SK-N-SH (cell line): ENCODE measurements around the gene SREK1. TPM values are rescaled to one million over a fixed set of nuclear protein-coding genes. Genes with fewer than 3 reads are reported as not detected.

Experiments used
- CTCF ChIA-PET: fragments of 300-600, 350-600 bp; formaldehyde crosslinking; extraction: SDS; loops from one replicate; lab custom pipeline; 2021; lab: Yijun Ruan, JAX
- POLR2A ChIA-PET: fragments of 350-600 bp; sonication (Branson Sonifier 250); formaldehyde crosslinking; extraction: SDS; loops from one replicate; lab custom pipeline; 2020; ENCODE audit warnings: antibody characterized with exemption, inconsistent platforms; lab: Yijun Ruan, JAX
- DNase-seq: peaks from one replicate; pipeline ENCODE4 v3.0.0; 2012
- H2AFZ ChIP-seq: fragments of 200-600 bp; sonication (generic); 2 replicates; pipeline ENCODE4 v1.8.1; 2016; ENCODE audit warnings: antibody characterized with exemption, mild to moderate bottlenecking, low read depth
- H3F3A ChIP-seq: fragments of 200-600 bp; sonication (generic); replicated peaks from 2 replicates; pipeline ENCODE3; 2016; ENCODE audit warnings: antibody characterized with exemption, mild to moderate bottlenecking; ENCODE audit not compliant: insufficient read depth
- H3K27ac ChIP-seq, 2 experiments: fragments of 200-500 bp in 1 of 2; fragments of 200-600 bp in 1 of 2; sonication (Bioruptor generic) in 1 of 2; sonication (generic), shearing (Covaris generic) in 1 of 2; 2 replicates each; pipeline versions ENCODE4 v1.5.1 to v1.6.1; 2014 to 2016; ENCODE audit warnings: low read depth in 2 of 2, inconsistent platforms in 1 of 2, low read length in 1 of 2, mild to moderate bottlenecking in 1 of 2, mixed read lengths in 1 of 2
- H3K27me3 ChIP-seq: fragments of 200-600 bp; sonication (generic), shearing (Covaris generic); 2 replicates; pipeline ENCODE4 v1.6.1; 2016; ENCODE audit warnings: mixed run types; ENCODE audit not compliant: insufficient read depth
- H3K36me3 ChIP-seq, 2 experiments: fragments of 200-500 bp in 1 of 2; fragments of 200-600 bp in 1 of 2; sonication (Bioruptor generic) in 1 of 2; sonication (generic) in 1 of 2; replicated peaks in 1 of 2; 2 replicates each; pipeline versions ENCODE3 to v1.5.1; 2014 to 2016; ENCODE audit warnings: low read length in 1 of 2, mild to moderate bottlenecking in 1 of 2; ENCODE audit not compliant: insufficient read depth in 2 of 2, control insufficient read depth in 1 of 2
- H3K4me1 ChIP-seq, 2 experiments: fragments of 200-500 bp in 1 of 2; fragments of 200-600 bp in 1 of 2; sonication (Bioruptor generic) in 1 of 2; sonication (generic), shearing (Covaris generic) in 1 of 2; 2 replicates each; pipeline versions ENCODE4 v1.5.1 to v1.6.1; 2014 to 2016; ENCODE audit warnings: low read depth in 1 of 2, low read length in 1 of 2, mixed run types in 1 of 2; ENCODE audit not compliant: insufficient read depth in 2 of 2, control insufficient read depth in 1 of 2
- H3K4me2 ChIP-seq: fragments of 200-600 bp; sonication (generic), shearing (Covaris generic); 2 replicates; pipeline ENCODE4 v1.6.1; 2017; ENCODE audit warnings: mixed run types
- H3K4me3 ChIP-seq, 2 experiments: fragments of 200-500 bp in 1 of 2; fragments of 200-600 bp in 1 of 2; sonication (Bioruptor generic) in 1 of 2; sonication (generic), shearing (Covaris generic) in 1 of 2; 2 replicates each; pipeline versions ENCODE4 v1.5.1 to v1.8.1; 2014 to 2016; ENCODE audit warnings: low read depth in 2 of 2, inconsistent platforms in 1 of 2, low read length in 1 of 2, mild to moderate bottlenecking in 1 of 2, mixed read lengths in 1 of 2, moderate library complexity in 1 of 2
- H3K79me2 ChIP-seq: fragments of 200-600 bp; sonication (generic); 2 replicates; pipeline ENCODE4 v1.8.1; 2017; ENCODE audit warnings: mild to moderate bottlenecking; ENCODE audit not compliant: insufficient read depth
- H3K9ac ChIP-seq: fragments of 200-600 bp; sonication (generic); 2 replicates; pipeline ENCODE4 v1.6.1; 2017; ENCODE audit warnings: mixed run types
- H3K9me2 ChIP-seq: fragments of 200-600 bp; sonication (generic); 2 replicates; pipeline ENCODE4 v1.6.1; 2017; ENCODE audit warnings: mixed run types
- H3K9me3 ChIP-seq: fragments of 200-600 bp; sonication (generic); 2 replicates; pipeline ENCODE4 v1.6.1; 2017; ENCODE audit warnings: mixed run types, mild to moderate bottlenecking, moderate library complexity
- H4K20me1 ChIP-seq: fragments of 200-600 bp; sonication (generic); 2 replicates; pipeline ENCODE4 v1.6.1; 2017; ENCODE audit warnings: mild to moderate bottlenecking, mixed run types; ENCODE audit not compliant: insufficient read depth
- CHD2 ChIP-seq: fragments of 150-350 bp; IDR thresholded peaks from 2 replicates; pipeline ENCODE4 v1.6.1; 2018; ENCODE audit warnings: low read length; ENCODE audit not compliant: partially characterized antibody
- CTCF ChIP-seq: fragments of 200-600 bp; sonication (generic); IDR thresholded peaks from 2 replicates; pipeline ENCODE4 v1.6.1; 2017; ENCODE audit warnings: antibody characterized with exemption, mild to moderate bottlenecking, moderate library complexity
- ELF1 ChIP-seq: IDR thresholded peaks from 2 replicates; pipeline ENCODE4 v1.4.0; 2012
- EP300 ChIP-seq, 2 experiments: IDR thresholded peaks; 2 replicates each; pipeline versions ENCODE4 v1.4.0 to v1.6.1; 2012; ENCODE audit warnings: borderline replicate concordance in 1 of 2, low read depth in 1 of 2, low read length in 1 of 2
- GABPA ChIP-seq: IDR thresholded peaks from 2 replicates; pipeline ENCODE4 v1.4.0; 2012; ENCODE audit warnings: low read depth, mild to moderate bottlenecking
- GATA2 ChIP-seq: sonication (generic); formaldehyde crosslinking; IDR thresholded peaks from 2 replicates; pipeline ENCODE4 v1.5.0; 2020; ENCODE audit warnings: mild to moderate bottlenecking, missing genetic modification reagents
- JUND ChIP-seq: IDR thresholded peaks from 2 replicates; pipeline ENCODE4 v1.4.0; 2012
- MEF2A ChIP-seq: IDR thresholded peaks from 2 replicates; pipeline ENCODE4 v1.4.0; 2012; ENCODE audit warnings: low read depth, borderline replicate concordance
- MXI1 ChIP-seq: IDR thresholded peaks from 2 replicates; pipeline ENCODE4 v1.6.1; 2012; ENCODE audit warnings: mild to moderate bottlenecking, low read depth, low read length, improper control_type of control experiment
- PBX3 ChIP-seq: IDR thresholded peaks from 2 replicates; pipeline ENCODE4; 2012
- RAD21 ChIP-seq: IDR thresholded peaks from 2 replicates; pipeline ENCODE4 v1.6.1; 2012; ENCODE audit warnings: mild to moderate bottlenecking, low read length
- RCOR1 ChIP-seq: fragments of 150-350 bp; IDR thresholded peaks from 2 replicates; pipeline ENCODE4 v1.6.1; 2017; ENCODE audit warnings: antibody characterized with exemption, low read length
- RFX5 ChIP-seq: IDR thresholded peaks from 2 replicates; pipeline ENCODE4 v1.6.1; 2012; ENCODE audit warnings: mild to moderate bottlenecking, improper control_type of control experiment, low read length
- RXRA ChIP-seq: IDR thresholded peaks from 2 replicates; pipeline ENCODE4 v1.4.0; 2012; ENCODE audit warnings: low read depth, mild to moderate bottlenecking, borderline replicate concordance
- TAF1 ChIP-seq: IDR thresholded peaks from 2 replicates; pipeline ENCODE4 v1.6.1; 2012; ENCODE audit warnings: low read depth, mild to moderate bottlenecking, low read length, moderate library complexity, borderline replicate concordance
- TEAD4 ChIP-seq: IDR thresholded peaks from 2 replicates; pipeline ENCODE4 v1.4.0; 2012; ENCODE audit warnings: mild to moderate bottlenecking, borderline replicate concordance; ENCODE audit not compliant: insufficient read depth
- YY1 ChIP-seq: IDR thresholded peaks from 2 replicates; pipeline ENCODE4 v1.4.0; 2012; ENCODE audit warnings: low read depth, mild to moderate bottlenecking
- ZBTB33 ChIP-seq: IDR thresholded peaks from 2 replicates; pipeline ENCODE4 v1.4.0; 2012; ENCODE audit warnings: low read depth, borderline replicate concordance
- WGBS: methylation state at CpG from one replicate; pipeline ENCODE4 v1.1.6; 2017; ENCODE audit warnings: low lambda C conversion rate; 5-methylcytosine and 5-hydroxymethylcytosine counted together
- polyA plus RNA-seq, 3 experiments: library from polyadenylated mRNA; depleted of rRNA; stranded (reverse); fragments of >200 nt; gene quantifications; 2 replicates each; pipeline ENCODE4 v1.2.3, GENCODE V29; 2012
- TF ChIP-seq, protein P1 (sequence below): IDR thresholded peaks from 2 replicates; pipeline ENCODE4 v1.4.0; 2012; ENCODE audit warnings: low read depth, borderline replicate concordance

Gene SREK1
- polyA plus RNA-seq, 1 of the 3 experiments (the other 2 are of a cell fraction) = 17.5 TPM

GRCh38 chr5:66207800-66208561, 63.9 kb downstream of the SREK1 start:
- Histone ChIP-seq H3F3A (no peaks in the 10 kb centered on the region), H3K4me1 (no peaks in the 10 kb centered on the region; a peak in 1 of 4 replicates), H3K9me2 (no peaks in the 10 kb centered on the region), H4K20me1 (no peaks in the 10 kb centered on the region), H3K79me2 (no peaks in the 10 kb centered on the region), H3K4me2 (no peak overlapping the region), H3K27me3 (no peaks in the 10 kb centered on the region), H3K9ac (no peak overlapping the region), H3K36me3 (no peaks in the 10 kb centered on the region), H3K27ac (no peak overlapping the region), H3K4me3 (no peak overlapping the region), H2AFZ (no peak overlapping the region), H3K9me3 (no peaks in the 10 kb centered on the region)
- CTCF ChIA-PET = no interaction called here
- 82% methylated on average over 10 of the region's 10 CpGs for WGBS
- no peak for DNase-seq
- POLR2A ChIA-PET = no interaction called here
- TF ChIP-seq EP300 (IDR thresholded peaks at IDR 0.05; ENCODE audit: borderline replicate concordance in 1 of 2, low read depth in 1 of 2, low read length in 1 of 2) (no peak), RCOR1 (no peak)

DNA sequence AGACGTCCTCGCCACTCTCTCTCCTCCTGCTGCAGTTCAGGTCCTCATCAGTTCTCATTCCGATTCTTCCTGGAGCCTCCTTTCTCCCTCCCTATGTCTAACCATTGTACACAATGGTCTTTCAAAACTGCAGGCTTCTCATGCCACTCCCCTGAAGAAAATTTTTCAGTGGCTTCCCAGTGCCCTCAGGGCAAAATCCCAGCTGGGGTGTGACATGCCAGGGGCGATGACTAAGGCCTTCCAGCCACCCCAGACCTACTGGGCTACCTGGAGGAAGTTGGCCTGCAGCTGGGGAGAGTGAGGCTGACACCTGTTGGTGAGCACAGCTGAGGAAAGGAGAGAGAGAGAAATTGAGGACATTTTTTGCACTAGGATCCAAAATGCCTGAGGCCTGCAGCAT, 65.2 kb downstream of the SREK1 start:
- no peaks in the 10 kb centered on the region for H4K20me1 ChIP-seq
- H2AFZ ChIP-seq = no peak overlapping the region
- H3K79me2 ChIP-seq = no peaks in the 10 kb centered on the region
- H3F3A ChIP-seq = no peaks in the 10 kb centered on the region
- no peak for DNase-seq
- H3K4me3 ChIP-seq = no peak overlapping the region
- TF ChIP-seq RAD21 = no peak
- TF ChIP-seq ZBTB33 = no peak
- no peak for TF ChIP-seq EP300 (IDR thresholded peaks at IDR 0.05; ENCODE audit: borderline replicate concordance in 1 of 2, low read depth in 1 of 2, low read length in 1 of 2)
- TF ChIP-seq MXI1 = no peak
- TF ChIP-seq ELF1 = no peak
- TF ChIP-seq JUND = no peak
- TF ChIP-seq, protein P1, sequence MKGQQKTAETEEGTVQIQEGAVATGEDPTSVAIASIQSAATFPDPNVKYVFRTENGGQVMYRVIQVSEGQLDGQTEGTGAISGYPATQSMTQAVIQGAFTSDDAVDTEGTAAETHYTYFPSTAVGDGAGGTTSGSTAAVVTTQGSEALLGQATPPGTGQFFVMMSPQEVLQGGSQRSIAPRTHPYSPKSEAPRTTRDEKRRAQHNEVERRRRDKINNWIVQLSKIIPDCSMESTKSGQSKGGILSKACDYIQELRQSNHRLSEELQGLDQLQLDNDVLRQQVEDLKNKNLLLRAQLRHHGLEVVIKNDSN = no peak
- no peak for TF ChIP-seq TAF1
- no peak for TF ChIP-seq PBX3
- no peak for TF ChIP-seq CTCF
- no peak for TF ChIP-seq MEF2A
- TF ChIP-seq GABPA = no peak
- TF ChIP-seq CHD2 = no peak
- TF ChIP-seq RXRA = no peak
- TF ChIP-seq RCOR1 = no peak
- TF ChIP-seq TEAD4 = no peak
- no peak for TF ChIP-seq YY1
- TF ChIP-seq RFX5 = no peak
- no peak for TF ChIP-seq GATA2 (CRISPR knock-in tag)
- H3K9me3 ChIP-seq = no peaks in the 10 kb centered on the region
- H3K27ac ChIP-seq = no peak overlapping the region
- H3K4me1 ChIP-seq = no peaks in the 10 kb centered on the region
- ChIA-PET CTCF (no interaction called here), POLR2A (no interaction called here)
- H3K27me3 ChIP-seq = no peaks in the 10 kb centered on the region
- H3K4me2 ChIP-seq = no peak overlapping the region
- H3K9me2 ChIP-seq = no peaks in the 10 kb centered on the region
- no peak overlapping the region for H3K9ac ChIP-seq
- no peaks in the 10 kb centered on the region for H3K36me3 ChIP-seq
- WGBS = 73% methylated on average over 4 of the region's 4 CpGs
